CD4-positive, alpha-beta memory T cell (primary cell): ENCODE measurements around the gene LYPD8. TPM values are rescaled to one million over a fixed set of nuclear protein-coding genes. Genes with fewer than 3 reads are reported as not detected.

Experiments
- CTCF ChIA-PET: fragments of 350-600 bp; sonication (Branson Sonifier 250); formaldehyde crosslinking; loops from one replicate; lab custom pipeline; 2021; ENCODE audit warnings: inconsistent platforms; ENCODE audit not compliant: partially characterized antibody; lab: Charles Lee
- POLR2A ChIA-PET: fragments of 350-600 bp; sonication (Branson Sonifier 250); formaldehyde crosslinking; loops from one replicate; lab custom pipeline; 2021; ENCODE audit not compliant: partially characterized antibody; lab: Charles Lee
- DNase-seq, 5 donors: peaks; one replicate each; pipeline versions ENCODE4 v3.0.0 to v3.0.0-alpha.2; 2020 to 2022; ENCODE audit warnings: mixed read lengths in 1 of 5
- H3K27ac ChIP-seq: one replicate; pipeline ENCODE4 v1.7.0; 2013; ENCODE audit warnings: low read depth, low read length
- H3K27me3 ChIP-seq: 2 replicates; pipeline ENCODE4 v1.7.0; 2013; ENCODE audit warnings: mild to moderate bottlenecking, low read length, moderate library complexity; ENCODE audit not compliant: insufficient read depth
- H3K36me3 ChIP-seq: 2 replicates; pipeline ENCODE4 v1.7.0; 2013; ENCODE audit warnings: mild to moderate bottlenecking, low read length, moderate library complexity; ENCODE audit not compliant: insufficient read depth
- H3K4me1 ChIP-seq: 2 replicates; pipeline ENCODE4 v1.7.0; 2013; ENCODE audit warnings: mild to moderate bottlenecking, low read length, moderate library complexity; ENCODE audit not compliant: insufficient read depth
- H3K4me3 ChIP-seq, 2 donors: one replicate each; pipeline ENCODE4 v1.7.0; 2013; ENCODE audit warnings: low read length in 2 of 2, mild to moderate bottlenecking in 1 of 2
- H3K9me3 ChIP-seq, 2 donors: one replicate each; pipeline ENCODE4 v1.7.0; 2013; ENCODE audit warnings: low read length in 2 of 2, control low read depth in 1 of 2; ENCODE audit not compliant: control insufficient read depth in 1 of 2
- H3K27ac Mint-ChIP-seq, 7 donors: one replicate each; pipeline ENCODE4 v1.8.0; 2020 to 2021; ENCODE audit warnings: mixed read lengths in 7 of 7, mild to moderate bottlenecking in 6 of 7, inconsistent platforms in 3 of 7, moderate library complexity in 3 of 7
- H3K27me3 Mint-ChIP-seq, 2 donors: one replicate each; pipeline ENCODE4 v1.8.0; 2020 to 2021; ENCODE audit warnings: mixed read lengths in 2 of 2
- H3K36me3 Mint-ChIP-seq, 2 donors: one replicate each; pipeline ENCODE4 v1.8.0; 2020 to 2021; ENCODE audit warnings: mixed read lengths in 2 of 2, inconsistent platforms in 1 of 2, mild to moderate bottlenecking in 1 of 2
- H3K4me1 Mint-ChIP-seq, 4 donors: one replicate each; pipeline ENCODE4 v1.8.0; 2020 to 2021; ENCODE audit warnings: mixed read lengths in 4 of 4, mild to moderate bottlenecking in 1 of 4
- H3K4me3 Mint-ChIP-seq, 8 donors: one replicate each; pipeline ENCODE4 v1.8.0; 2020 to 2021; ENCODE audit warnings: mixed read lengths in 8 of 8, mild to moderate bottlenecking in 7 of 8, moderate library complexity in 6 of 8, inconsistent platforms in 3 of 8
- H3K9me3 Mint-ChIP-seq, 8 donors: one replicate each; pipeline ENCODE4 v1.8.0; 2020 to 2021; ENCODE audit warnings: mixed read lengths in 8 of 8, mild to moderate bottlenecking in 5 of 8, inconsistent platforms in 3 of 8, moderate library complexity in 1 of 8
- intact Hi-C: fragments of 100-400 bp; cut with micrococcal nuclease; formaldehyde crosslinking; loops from one replicate; pipeline ENCODE4 v1.15.1; 2023
- polyA plus RNA-seq, 2 donors: library from polyadenylated mRNA; unstranded; fragments of 300-500 nt; fragmentation: Illumina TruSeq; gene quantifications; one replicate each; pipeline ENCODE4 v1.2.3, GENCODE V29; 2021
- total RNA-seq, 2 experiments: library from RNA; stranded (reverse); gene quantifications; one replicate each; pipeline ENCODE4 v1.2.3, GENCODE V29; 2021

The LYPD8 gene
- total and polyA plus RNA-seq, 4 experiments from 2014 or later = not detected

- no peak overlapping the region for H3K27ac Mint-ChIP-seq
- intact Hi-C loops = no loop called here
- peaks cover 0 to 12% (median 7%) of the 10 kb centered on the region in 8 donors for H3K9me3 Mint-ChIP-seq
- ChIA-PET POLR2A (no interaction called here), CTCF (no interaction called here)
- H3K36me3 Mint-ChIP-seq = no peaks in the 10 kb centered on the region
- H3K4me3 Mint-ChIP-seq = no peak overlapping the region
- Histone ChIP-seq H3K27ac (no peak overlapping the region), H3K4me3 (no peak overlapping the region), H3K36me3 (no peaks in the 10 kb centered on the region), H3K9me3 (no peaks in the 10 kb centered on the region), H3K4me1 (no peaks in the 10 kb centered on the region), H3K27me3 (no peaks in the 10 kb centered on the region)
- no peaks in the 10 kb centered on the region for H3K4me1 Mint-ChIP-seq
- DNase-seq = no peak
- H3K27me3 Mint-ChIP-seq = peaks cover 5 to 9% of the 10 kb centered on the region in 2 donors
Measured at GRCh38 chr1:248758352-248758751, 2.8 kb upstream of the LYPD8 start.

- no peaks in the 10 kb centered on the region for H3K36me3 ChIP-seq
- ChIA-PET POLR2A (no interaction called here), CTCF (interaction anchor here (1.0 kb wide), 1 partner anchor 353 kb away, joined by 3 read pairs; no protein-coding TSS in a partner anchor)
- DNase-seq = no peak
- Mint-ChIP-seq H3K27ac (no peak overlapping the region), H3K9me3 (peaks cover 0 to 12% (median 7%) of the 10 kb centered on the region in 8 donors), H3K36me3 (no peaks in the 10 kb centered on the region), H3K27me3 (peaks cover 5 to 9% of the 10 kb centered on the region in 2 donors), H3K4me1 (no peaks in the 10 kb centered on the region), H3K4me3 (no peak overlapping the region)
- no peak overlapping the region for H3K4me3 ChIP-seq
- no peaks in the 10 kb centered on the region for H3K4me1 ChIP-seq
- H3K9me3 ChIP-seq = no peaks in the 10 kb centered on the region
- no peak overlapping the region for H3K27ac ChIP-seq
- no peaks in the 10 kb centered on the region for H3K27me3 ChIP-seq
- intact Hi-C loops = no loop called here
Measured at GRCh38 chr1:248757784-248758195, 2.2 kb upstream of the LYPD8 start.

- POLR2A ChIA-PET = no interaction called here
- intact Hi-C loops = no loop called here
Measured at GRCh38 chr1:248756636-248757035, 1.1 kb upstream of the LYPD8 start.

GRCh38 chr1:248756151-248756550 lies 592 bp upstream of the LYPD8 start:
- no peaks in the 10 kb centered on the region for H3K36me3 Mint-ChIP-seq
- ChIA-PET CTCF (no interaction called here), POLR2A (no interaction called here)
- H3K27ac Mint-ChIP-seq = no peak overlapping the region
- Histone ChIP-seq H3K4me3 (no peak overlapping the region), H3K4me1 (peaks cover 10% of the 10 kb centered on the region), H3K27me3 (no peaks in the 10 kb centered on the region), H3K9me3 (no peaks in the 10 kb centered on the region), H3K36me3 (no peaks in the 10 kb centered on the region), H3K27ac (no peak overlapping the region)
- DNase-seq = no peak
- H3K27me3 Mint-ChIP-seq = peaks cover 3 to 9% of the 10 kb centered on the region in 2 donors
- intact Hi-C loops = no loop called here
- H3K9me3 Mint-ChIP-seq = peaks cover 0 to 7% (median 2%) of the 10 kb centered on the region in 8 donors
- H3K4me3 Mint-ChIP-seq = no peak overlapping the region
- peaks cover 8 to 10% (median 8%) of the 10 kb centered on the region in 4 donors for H3K4me1 Mint-ChIP-seq

More at GRCh38 chr1:248756636-248757035, 1.1 kb upstream of the LYPD8 start:
- Histone ChIP-seq H3K27me3 (no peaks in the 10 kb centered on the region), H3K27ac (no peak overlapping the region), H3K9me3 (no peaks in the 10 kb centered on the region), H3K36me3 (no peaks in the 10 kb centered on the region), H3K4me3 (no peak overlapping the region), H3K4me1 (peaks cover 6% of the 10 kb centered on the region)
- DNase-seq = no peak
- CTCF ChIA-PET = no interaction called here
- Mint-ChIP-seq H3K4me3 (no peak overlapping the region), H3K9me3 (peaks cover 0 to 12% (median 6%) of the 10 kb centered on the region in 8 donors), H3K36me3 (no peaks in the 10 kb centered on the region), H3K27ac (no peak overlapping the region), H3K4me1 (peaks cover 3 to 6% (median 5%) of the 10 kb centered on the region in 4 donors), H3K27me3 (peaks cover 5 to 9% of the 10 kb centered on the region in 2 donors)

DNA sequence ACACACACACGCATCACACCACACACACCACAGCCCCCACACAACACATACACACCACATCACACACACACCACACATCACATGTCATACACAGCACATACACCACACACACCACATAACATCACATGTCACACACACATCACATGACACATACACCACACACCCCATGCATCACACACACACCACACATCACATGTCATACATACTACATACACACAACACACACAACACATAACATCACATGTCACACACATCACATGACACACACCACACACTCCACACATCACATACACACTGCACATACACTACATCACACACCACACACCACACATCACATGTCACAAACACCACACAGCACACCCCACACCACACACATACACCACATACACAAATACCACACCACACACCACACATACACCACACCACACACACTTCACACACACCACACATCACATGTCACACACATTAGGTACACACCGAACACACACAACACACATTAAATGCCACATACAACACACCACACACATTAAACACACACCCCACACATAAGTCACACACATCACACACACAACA lies 1.8 kb downstream of the LYPD8 start:
- H3K27ac Mint-ChIP-seq = no peak overlapping the region
- H3K27me3 ChIP-seq = no peaks in the 10 kb centered on the region
- H3K9me3 Mint-ChIP-seq = no peaks in the 10 kb centered on the region
- no peak overlapping the region for H3K27ac ChIP-seq
- DNase-seq = no peak
- H3K36me3 ChIP-seq = no peaks in the 10 kb centered on the region
- intact Hi-C loops = no loop called here
- CTCF ChIA-PET = no interaction called here
- H3K27me3 Mint-ChIP-seq = peaks cover 0 to 4% of the 10 kb centered on the region in 2 donors
- H3K4me3 ChIP-seq = no peak overlapping the region
- H3K4me1 Mint-ChIP-seq = peaks cover 20 to 32% (median 23%) of the 10 kb centered on the region in 4 donors
- no peak overlapping the region for H3K4me3 Mint-ChIP-seq
- no peaks in the 10 kb centered on the region for H3K9me3 ChIP-seq
- no peaks in the 10 kb centered on the region for H3K36me3 Mint-ChIP-seq
- POLR2A ChIA-PET = no interaction called here
- H3K4me1 ChIP-seq = peaks cover 22% of the 10 kb centered on the region

DNA sequence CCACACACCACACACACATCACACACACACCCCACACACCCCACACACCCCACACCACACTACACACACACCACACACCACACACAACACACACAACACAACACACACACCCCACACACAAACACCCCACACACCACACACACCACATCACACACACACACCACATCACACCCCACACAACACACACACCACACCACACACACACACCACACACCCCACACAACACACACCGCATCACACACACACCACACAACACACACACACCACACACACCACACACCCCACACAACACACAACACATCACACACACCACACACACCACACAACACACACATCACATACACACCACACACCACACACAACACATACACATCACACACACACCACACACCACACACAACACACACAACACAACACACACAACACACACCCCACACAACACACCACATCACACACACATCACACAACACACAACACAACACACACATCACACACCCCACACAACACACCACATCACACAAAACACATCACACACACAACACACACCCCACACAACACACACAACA lies 2.4 kb downstream of the LYPD8 start:
- peaks cover 0 to 4% of the 10 kb centered on the region in 2 donors for H3K27me3 Mint-ChIP-seq
- intact Hi-C loops = no loop called here
- no peaks in the 10 kb centered on the region for H3K36me3 Mint-ChIP-seq
- H3K9me3 Mint-ChIP-seq = no peaks in the 10 kb centered on the region
- no peaks in the 10 kb centered on the region for H3K27me3 ChIP-seq
- ChIA-PET POLR2A (no interaction called here), CTCF (no interaction called here)
- no peak overlapping the region for H3K4me3 Mint-ChIP-seq
- no peak overlapping the region for H3K4me3 ChIP-seq
- no peaks in the 10 kb centered on the region for H3K9me3 ChIP-seq
- peaks cover 20 to 33% (median 23%) of the 10 kb centered on the region in 4 donors for H3K4me1 Mint-ChIP-seq
- no peak overlapping the region for H3K27ac Mint-ChIP-seq
- H3K4me1 ChIP-seq = peaks cover 22% of the 10 kb centered on the region
- H3K36me3 ChIP-seq = no peaks in the 10 kb centered on the region
- no peak for DNase-seq
- H3K27ac ChIP-seq = no peak overlapping the region

DNA sequence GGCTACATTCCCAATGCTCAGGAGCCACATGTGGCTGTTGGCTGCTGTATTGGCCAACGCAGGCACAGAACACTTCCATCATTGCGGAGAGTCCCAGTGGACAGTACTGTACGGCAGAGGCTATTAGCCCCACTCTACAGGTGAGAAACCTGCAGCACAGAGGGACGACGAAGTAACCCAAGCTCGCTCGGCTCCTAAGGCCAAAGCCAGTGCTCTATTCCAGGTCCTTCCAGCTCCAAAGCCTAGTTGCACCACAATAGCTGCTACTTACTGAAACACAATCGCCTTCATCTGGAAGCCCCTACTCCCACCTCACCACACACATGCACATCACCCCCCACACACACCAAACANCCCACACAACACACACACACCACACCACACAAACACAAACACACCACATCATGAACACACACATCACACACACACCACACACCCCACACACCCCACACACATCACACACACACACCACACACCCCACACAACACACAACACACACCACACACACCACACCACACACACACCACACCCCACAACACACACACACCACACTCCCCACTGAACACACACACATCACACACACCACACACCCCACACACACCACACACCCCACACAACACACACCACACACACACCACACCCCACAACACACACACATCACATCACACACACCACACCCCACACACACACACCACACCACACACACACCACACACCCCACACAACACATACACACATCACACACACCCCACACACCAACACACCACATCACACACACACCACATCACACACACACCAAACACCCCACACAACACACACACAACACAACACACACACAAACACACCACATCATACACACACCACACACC lies 3.2 kb downstream of the LYPD8 start:
- intact Hi-C loops = no loop called here
- Histone ChIP-seq H3K9me3 (no peaks in the 10 kb centered on the region), H3K4me3 (no peak overlapping the region), H3K4me1 (peaks cover 22% of the 10 kb centered on the region), H3K27ac (no peak overlapping the region), H3K27me3 (no peaks in the 10 kb centered on the region), H3K36me3 (no peaks in the 10 kb centered on the region)
- H3K27ac Mint-ChIP-seq = peak overlapping the region in 2 of 7 donors; percentile 81 to 86
- DNase-seq = no peak
- POLR2A ChIA-PET = no interaction called here
- H3K27me3 Mint-ChIP-seq = no peaks in the 10 kb centered on the region
- peak overlapping the region in 5 of 8 donors; percentile 30 to 72 (median 68) for H3K4me3 Mint-ChIP-seq
- H3K9me3 Mint-ChIP-seq = no peaks in the 10 kb centered on the region
- H3K36me3 Mint-ChIP-seq = no peaks in the 10 kb centered on the region
- peaks cover 20 to 33% (median 23%) of the 10 kb centered on the region in 4 donors for H3K4me1 Mint-ChIP-seq
- CTCF ChIA-PET = no interaction called here
